ENCODE measurements around the gene CLDN6. TPM values are rescaled to one million over a fixed set of nuclear protein-coding genes. Genes with fewer than 3 reads are reported as not detected.

CLDN6 gene
- total RNA-seq, 1 experiment from 2014 or later: 0.49 TPM

GRCh38 chr16:3007059-3007956 lies 10.7 kb downstream of the CLDN6 start:
- H3K9ac ChIP-seq (ENCODE audit: low read length): peak overlapping the region; percentile 6; the same call in 1 of the 2 replicates
- intact Hi-C loops (cut with micrococcal nuclease): no loop called here

More at GRCh38 chr16:3007059-3007956, 10.7 kb downstream of the CLDN6 start:
- DNase-seq (ENCODE audit: low read depth, low spot score) (no peak), ATAC-seq (no peak)
- H3K27me3 ChIP-seq (ENCODE audit: insufficient read depth, low read length): no peaks in the 10 kb centered on the region
- H3K4me1 ChIP-seq (ENCODE audit: control insufficient read depth in 1 of 2, insufficient read depth in 2 of 2, low read length in 2 of 2): peaks cover 52 to 81% of the 10 kb centered on the region in 2 experiments
- H3K4me2 ChIP-seq (ENCODE audit: low read length): peak overlapping the region; percentile 84; the same call in 1 of the 2 replicates
- ChIA-PET RAD21 (ENCODE audit: low non-redundant PET in 1 of 2, low total read pairs in 2 of 2, uncharacterized antibody in 2 of 2, unreplicated experiment in 2 of 2) (no interaction called here), CTCF (interaction anchor here (0.7 to 1.1 kb wide), 3 partner anchors 14 to 26 kb away, joined by 3 to 4 read pairs (median 4); no protein-coding TSS in a partner anchor), POLR2A (interaction anchor here (11.4 kb wide), 1 partner anchor 14 kb away, joined by 188 read pairs; the partner anchor contains the start of genes CLDN6, HCFC1R1, THOC6 and TNFRSF12A)
- no peaks in the 10 kb centered on the region for H3K79me2 ChIP-seq (ENCODE audit: insufficient read depth, low read length)
- no peak overlapping the region for H2AFZ ChIP-seq (ENCODE audit: low read depth, low read length, poor library complexity, severe bottlenecking)
- H4K20me1 ChIP-seq (ENCODE audit: insufficient read depth): no peaks in the 10 kb centered on the region
- H3K4me3 ChIP-seq (replicated peaks in 1 of 2; ENCODE audit: low read depth in 1 of 2, low read length in 2 of 2): no peak overlapping the region
- H3K9me3 ChIP-seq (ENCODE audit: control insufficient read depth in 1 of 2, insufficient read depth in 1 of 2, low read depth in 1 of 2, low read length in 2 of 2): no peaks in the 10 kb centered on the region
- H3K9me2 ChIP-seq (ENCODE audit: insufficient read depth): no peaks in the 10 kb centered on the region
- H3K36me3 ChIP-seq (ENCODE audit: control insufficient read depth in 1 of 2, insufficient read depth in 2 of 2, low read length in 2 of 2): no peaks in the 10 kb centered on the region
- H3K27ac ChIP-seq (ENCODE audit: low read depth, low read length): no peak overlapping the region; the same call in 1 of the 2 replicates
- BruUV-seq (replicated peaks): no TSS peak
- TF ChIP-seq CEBPB (IDR thresholded peaks at IDR 0.05; ENCODE audit: low read depth): no peak
- no peak for TF ChIP-seq JUND (IDR thresholded peaks at IDR 0.05)
- TF ChIP-seq CBX3 (IDR thresholded peaks at IDR 0.05; ENCODE audit: low read depth): no peak
- TF ChIP-seq SP1 (IDR thresholded peaks at IDR 0.05; ENCODE audit: low read depth): no peak
- no peak for TF ChIP-seq FOSL1 (IDR thresholded peaks at IDR 0.05; ENCODE audit: low read depth)
- TF ChIP-seq ELF1 (IDR thresholded peaks at IDR 0.05; ENCODE audit: borderline replicate concordance, low read depth): no peak
- TF ChIP-seq ZNF274 (IDR thresholded peaks at IDR 0.05; ENCODE audit: low read depth, low read length): no peak
- no peak for TF ChIP-seq EGR1 (IDR thresholded peaks at IDR 0.05; ENCODE audit: low read depth)
- no peak for TF ChIP-seq RAD21 (IDR thresholded peaks at IDR 0.05; ENCODE audit: low read depth)
- TF ChIP-seq CTCF (IDR thresholded peaks at IDR 0.05 in 2 of 3, conservative IDR thresholded peaks at IDR 0.05 in 1 of 3; ENCODE audit: borderline replicate concordance in 1 of 3, insufficient read depth in 1 of 3, low read depth in 2 of 3, low read length in 2 of 3): no peak
- TF ChIP-seq REST (IDR thresholded peaks at IDR 0.05; ENCODE audit: low read depth): no peak
- no peak for TF ChIP-seq POLR2AphosphoS5 (IDR thresholded peaks at IDR 0.05; ENCODE audit: low read depth, low read length)
- TF ChIP-seq POLR2A (IDR thresholded peaks at IDR 0.05; ENCODE audit: borderline replicate concordance, extremely low read depth, insufficient read depth, insufficient read length): no peak
- no peak for TF ChIP-seq SRF (IDR thresholded peaks at IDR 0.05; ENCODE audit: low read depth)
- no peak for TF ChIP-seq ATF3 (IDR thresholded peaks at IDR 0.05)
- TF ChIP-seq YY1 (IDR thresholded peaks at IDR 0.05; ENCODE audit: extremely low read depth, insufficient replicate concordance, low read depth, low read length): no peak
- no peak for TF ChIP-seq TCF7L2 (IDR thresholded peaks at IDR 0.05; ENCODE audit: borderline replicate concordance, extremely low read depth, insufficient read depth, insufficient read length)
- no peak for TF ChIP-seq MAX (IDR thresholded peaks at IDR 0.05)

All from HCT116 (cell line).